Measurements from ENCODE around the gene WDR7.

Gene WDR7

DNA sequence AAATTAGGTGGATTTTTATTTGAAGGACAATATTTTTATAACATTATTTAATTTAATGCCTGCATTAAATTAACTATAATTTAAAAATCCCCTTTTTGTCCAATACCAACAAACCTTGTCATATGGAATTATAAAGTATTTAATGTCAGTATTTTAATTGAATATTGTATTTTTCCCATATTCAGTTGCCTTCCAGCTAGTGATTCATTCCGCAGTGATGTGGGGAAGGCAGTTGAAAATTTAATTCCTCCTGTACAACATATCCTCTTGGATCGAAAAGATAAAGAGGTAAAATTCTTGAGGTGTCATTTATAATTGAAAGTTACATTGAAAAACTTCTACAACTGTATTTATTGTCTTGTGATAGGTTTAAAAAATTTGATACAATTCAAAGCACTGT is 40.4 kb downstream of the WDR7 start:
- no CpG with 5 or more reads among the region's 2 CpGs for WGBS, 2 donors (ENCODE audit: extremely low coverage in 2 of 2, insufficient read length in 2 of 2, insufficient replicate concordance in 1 of 2)
- peaks cover 0 to 25% of the 10 kb centered on the region in 2 donors for H3K36me3 ChIP-seq (replicated peaks in 1 of 2; ENCODE audit: control insufficient read depth in 2 of 2, insufficient read depth in 2 of 2, low read length in 2 of 2)
- H3K27me3 ChIP-seq (ENCODE audit: control insufficient read depth in 3 of 3, insufficient read depth in 3 of 3, low read depth in 1 of 3, low read length in 3 of 3), result no peaks in the 10 kb centered on the region
- no peak overlapping the region for H4K91ac ChIP-seq (ENCODE audit: low read depth, low read length, poor library complexity)
- H3K18ac ChIP-seq (ENCODE audit: low read length), result no peak overlapping the region
- H3K9ac ChIP-seq (ENCODE audit: low read depth, low read length, poor library complexity), result no peak overlapping the region
- no peak overlapping the region for H2BK5ac ChIP-seq (ENCODE audit: low read length)
- no peak overlapping the region for H3K4ac ChIP-seq (ENCODE audit: low read length)
- H4K8ac ChIP-seq (ENCODE audit: low read depth, low read length), result no peak overlapping the region
- no peak for DNase-seq (ENCODE audit: low spot score)
- no peaks in the 10 kb centered on the region for H3K4me1 ChIP-seq (ENCODE audit: control insufficient read depth in 2 of 2, insufficient read depth in 1 of 2, low read depth in 1 of 2, low read length in 2 of 2)
- H3K27ac ChIP-seq (replicated peaks; ENCODE audit: low read length), result no peak overlapping the region
- no peak overlapping the region for H2BK12ac ChIP-seq (ENCODE audit: low read length)
- H3K79me1 ChIP-seq (ENCODE audit: low read depth, low read length), result no peaks in the 10 kb centered on the region
- H2BK120ac ChIP-seq (ENCODE audit: low read depth, low read length), result no peak overlapping the region
- H2AFZ ChIP-seq (ENCODE audit: low read length), result no peak overlapping the region
- no peak overlapping the region for H2BK15ac ChIP-seq (ENCODE audit: low read length)
- H2AK5ac ChIP-seq (ENCODE audit: low read depth, low read length), result no peak overlapping the region
- H3K23ac ChIP-seq (ENCODE audit: low read depth, low read length, poor library complexity), result no peak overlapping the region
- no peaks in the 10 kb centered on the region for H3K9me3 ChIP-seq (replicated peaks in 1 of 2; ENCODE audit: control insufficient read depth in 2 of 2, insufficient read depth in 1 of 2, low read depth in 1 of 2, low read length in 2 of 2)
- no peak overlapping the region for H3K14ac ChIP-seq (ENCODE audit: low read length)
- H3K4me2 ChIP-seq (ENCODE audit: insufficient read depth, low read length, poor library complexity, severe bottlenecking), result no peak overlapping the region
- no peak overlapping the region for H3K4me3 ChIP-seq (ENCODE audit: low read length in 2 of 2)

DNA sequence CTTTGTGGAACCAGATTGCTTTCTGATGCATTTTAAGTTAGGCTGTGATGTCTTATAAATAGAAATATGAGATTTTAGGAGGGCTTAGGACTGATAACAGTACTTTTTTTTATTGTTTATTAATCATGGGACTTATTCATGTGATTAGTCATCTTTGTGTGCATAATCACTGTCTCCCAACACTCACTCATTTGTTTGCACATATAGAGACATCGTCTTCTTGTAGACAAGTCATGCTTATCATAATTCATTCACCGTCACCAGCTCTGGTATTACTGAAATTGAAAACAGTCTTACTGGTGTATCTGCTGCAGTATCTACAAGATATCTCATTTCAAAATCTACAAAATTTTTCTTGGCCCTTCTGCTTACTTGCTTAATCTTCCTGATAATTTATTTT is 45.8 kb downstream of the WDR7 start:
- Histone ChIP-seq H3K14ac (ENCODE audit: low read length) (no peak overlapping the region), H3K4me1 (ENCODE audit: control insufficient read depth in 2 of 2, insufficient read depth in 1 of 2, low read depth in 1 of 2, low read length in 2 of 2) (no peaks in the 10 kb centered on the region), H3K36me3 (replicated peaks in 1 of 2; ENCODE audit: control insufficient read depth in 2 of 2, insufficient read depth in 2 of 2, low read length in 2 of 2) (peaks cover 0 to 8% of the 10 kb centered on the region in 2 donors), H4K91ac (ENCODE audit: low read depth, low read length, poor library complexity) (no peak overlapping the region), H3K4ac (ENCODE audit: low read length) (no peak overlapping the region), H3K18ac (ENCODE audit: low read length) (no peak overlapping the region), H2BK15ac (ENCODE audit: low read length) (no peak overlapping the region), H4K8ac (ENCODE audit: low read depth, low read length) (no peak overlapping the region), H2BK12ac (ENCODE audit: low read length) (no peak overlapping the region), H3K27me3 (ENCODE audit: control insufficient read depth in 3 of 3, insufficient read depth in 3 of 3, low read depth in 1 of 3, low read length in 3 of 3) (no peaks in the 10 kb centered on the region), H3K4me2 (ENCODE audit: insufficient read depth, low read length, poor library complexity, severe bottlenecking) (no peak overlapping the region), H2AK5ac (ENCODE audit: low read depth, low read length) (no peak overlapping the region), H3K9ac (ENCODE audit: low read depth, low read length, poor library complexity) (no peak overlapping the region), H2AFZ (ENCODE audit: low read length) (no peak overlapping the region), H3K4me3 (ENCODE audit: low read length in 2 of 2) (no peak overlapping the region), H3K79me1 (ENCODE audit: low read depth, low read length) (no peaks in the 10 kb centered on the region), H3K27ac (replicated peaks; ENCODE audit: low read length) (no peak overlapping the region), H3K9me3 (replicated peaks in 1 of 2; ENCODE audit: control insufficient read depth in 2 of 2, insufficient read depth in 1 of 2, low read depth in 1 of 2, low read length in 2 of 2) (no peaks in the 10 kb centered on the region), H3K23ac (ENCODE audit: low read depth, low read length, poor library complexity) (no peak overlapping the region), H2BK5ac (ENCODE audit: low read length) (no peak overlapping the region), H2BK120ac (ENCODE audit: low read depth, low read length) (no peak overlapping the region)
- DNase-seq (ENCODE audit: low spot score), result no peak
- WGBS, 2 donors (ENCODE audit: extremely low coverage in 2 of 2, insufficient read length in 2 of 2, insufficient replicate concordance in 1 of 2), result no CpG with 5 or more reads among the region's 2 CpGs

DNA sequence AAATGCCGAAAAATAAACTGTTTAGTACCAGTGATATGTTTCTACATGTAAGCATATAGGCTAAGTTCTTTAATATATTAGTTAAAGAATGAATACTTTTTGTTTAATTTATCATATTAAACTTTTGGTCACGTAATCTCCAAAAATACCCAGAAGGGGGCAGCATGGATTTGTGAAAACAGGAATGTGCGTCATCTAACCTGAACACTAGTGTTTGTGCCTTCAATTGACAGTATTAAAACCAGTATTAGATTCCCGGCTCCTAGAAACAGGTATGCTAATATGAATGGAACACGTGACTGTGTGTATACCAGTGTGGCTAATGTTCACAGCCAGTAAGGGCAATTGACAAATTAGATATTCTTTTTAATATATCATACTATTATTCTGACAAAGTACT is 51.8 kb downstream of the WDR7 start:
- no peak overlapping the region for H3K27ac ChIP-seq (replicated peaks; ENCODE audit: low read length)
- H3K4me2 ChIP-seq (ENCODE audit: insufficient read depth, low read length, poor library complexity, severe bottlenecking), result no peak overlapping the region
- H2AFZ ChIP-seq (ENCODE audit: low read length), result no peak overlapping the region
- no peak overlapping the region for H3K14ac ChIP-seq (ENCODE audit: low read length)
- H2BK5ac ChIP-seq (ENCODE audit: low read length), result no peak overlapping the region
- H3K23ac ChIP-seq (ENCODE audit: low read depth, low read length, poor library complexity), result no peak overlapping the region
- H3K4me3 ChIP-seq (ENCODE audit: low read length in 2 of 2), result no peak overlapping the region
- no peak overlapping the region for H2BK12ac ChIP-seq (ENCODE audit: low read length)
- no CpG with 5 or more reads among the region's 5 CpGs for WGBS, 2 donors (ENCODE audit: extremely low coverage in 2 of 2, insufficient read length in 2 of 2, insufficient replicate concordance in 1 of 2)
- no peak overlapping the region for H3K18ac ChIP-seq (ENCODE audit: low read length)
- no peaks in the 10 kb centered on the region for H3K4me1 ChIP-seq (ENCODE audit: control insufficient read depth in 2 of 2, insufficient read depth in 1 of 2, low read depth in 1 of 2, low read length in 2 of 2)
- no peak overlapping the region for H3K4ac ChIP-seq (ENCODE audit: low read length)
- H3K9me3 ChIP-seq (replicated peaks in 1 of 2; ENCODE audit: control insufficient read depth in 2 of 2, insufficient read depth in 1 of 2, low read depth in 1 of 2, low read length in 2 of 2), result no peaks in the 10 kb centered on the region
- H3K9ac ChIP-seq (ENCODE audit: low read depth, low read length, poor library complexity), result no peak overlapping the region
- peak; percentile 21 for DNase-seq (ENCODE audit: low spot score)
- H4K8ac ChIP-seq (ENCODE audit: low read depth, low read length), result no peak overlapping the region
- no peaks in the 10 kb centered on the region for H3K27me3 ChIP-seq (ENCODE audit: control insufficient read depth in 3 of 3, insufficient read depth in 3 of 3, low read depth in 1 of 3, low read length in 3 of 3)
- H3K79me1 ChIP-seq (ENCODE audit: low read depth, low read length), result no peaks in the 10 kb centered on the region
- no peak overlapping the region for H2BK15ac ChIP-seq (ENCODE audit: low read length)
- no peak overlapping the region for H4K91ac ChIP-seq (ENCODE audit: low read depth, low read length, poor library complexity)
- no peak overlapping the region for H2BK120ac ChIP-seq (ENCODE audit: low read depth, low read length)
- H3K36me3 ChIP-seq (replicated peaks in 1 of 2; ENCODE audit: control insufficient read depth in 2 of 2, insufficient read depth in 2 of 2, low read length in 2 of 2), result no peaks in the 10 kb centered on the region
- no peak overlapping the region for H2AK5ac ChIP-seq (ENCODE audit: low read depth, low read length)

DNA sequence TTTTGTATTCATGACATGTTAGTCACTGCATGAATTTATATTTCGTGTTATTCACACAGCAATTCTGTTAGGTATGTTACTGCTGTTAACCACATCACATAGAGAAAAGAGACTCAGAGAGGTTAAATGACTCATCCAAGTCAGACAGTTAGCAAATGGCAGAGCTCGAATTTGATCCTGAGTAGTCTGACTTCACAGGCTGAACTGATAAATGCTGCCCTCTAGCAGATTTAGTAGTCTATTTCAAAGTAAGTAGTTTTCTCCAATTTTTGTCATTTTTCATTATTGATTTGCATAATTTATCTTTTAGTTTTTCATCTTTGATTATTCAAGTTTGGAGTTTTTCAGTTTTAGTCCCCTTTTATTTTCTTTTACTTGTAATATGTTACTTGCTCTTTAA is 58.3 kb downstream of the WDR7 start:
- H4K8ac ChIP-seq (ENCODE audit: low read depth, low read length), result no peak overlapping the region
- no peak overlapping the region for H2BK5ac ChIP-seq (ENCODE audit: low read length)
- H3K4me2 ChIP-seq (ENCODE audit: insufficient read depth, low read length, poor library complexity, severe bottlenecking), result no peak overlapping the region
- H3K14ac ChIP-seq (ENCODE audit: low read length), result no peak overlapping the region
- DNase-seq (ENCODE audit: low spot score), result no peak
- no CpG with 5 or more reads among the region's 2 CpGs for WGBS, 2 donors (ENCODE audit: extremely low coverage in 2 of 2, insufficient read length in 2 of 2, insufficient replicate concordance in 1 of 2)
- H3K9me3 ChIP-seq (replicated peaks in 1 of 2; ENCODE audit: control insufficient read depth in 2 of 2, insufficient read depth in 1 of 2, low read depth in 1 of 2, low read length in 2 of 2), result no peaks in the 10 kb centered on the region
- H2BK120ac ChIP-seq (ENCODE audit: low read depth, low read length), result no peak overlapping the region
- no peak overlapping the region for H3K23ac ChIP-seq (ENCODE audit: low read depth, low read length, poor library complexity)
- H2BK15ac ChIP-seq (ENCODE audit: low read length), result no peak overlapping the region
- H3K27me3 ChIP-seq (ENCODE audit: control insufficient read depth in 3 of 3, insufficient read depth in 3 of 3, low read depth in 1 of 3, low read length in 3 of 3), result no peaks in the 10 kb centered on the region
- no peak overlapping the region for H3K27ac ChIP-seq (replicated peaks; ENCODE audit: low read length)
- no peak overlapping the region for H3K4me3 ChIP-seq (ENCODE audit: low read length in 2 of 2)
- no peaks in the 10 kb centered on the region for H3K36me3 ChIP-seq (replicated peaks in 1 of 2; ENCODE audit: control insufficient read depth in 2 of 2, insufficient read depth in 2 of 2, low read length in 2 of 2)
- no peak overlapping the region for H2AFZ ChIP-seq (ENCODE audit: low read length)
- H3K79me1 ChIP-seq (ENCODE audit: low read depth, low read length), result no peaks in the 10 kb centered on the region
- H3K18ac ChIP-seq (ENCODE audit: low read length), result no peak overlapping the region
- H2AK5ac ChIP-seq (ENCODE audit: low read depth, low read length), result no peak overlapping the region
- H4K91ac ChIP-seq (ENCODE audit: low read depth, low read length, poor library complexity), result no peak overlapping the region
- no peak overlapping the region for H2BK12ac ChIP-seq (ENCODE audit: low read length)
- no peaks in the 10 kb centered on the region for H3K4me1 ChIP-seq (ENCODE audit: control insufficient read depth in 2 of 2, insufficient read depth in 1 of 2, low read depth in 1 of 2, low read length in 2 of 2)
- H3K4ac ChIP-seq (ENCODE audit: low read length), result no peak overlapping the region
- no peak overlapping the region for H3K9ac ChIP-seq (ENCODE audit: low read depth, low read length, poor library complexity)

All from neuronal stem cell (in vitro differentiated cells).